ENCODE results near the gene TMEM14A. TPM values are rescaled to one million over a fixed set of nuclear protein-coding genes. Genes with fewer than 3 reads are reported as not detected.
"Not testable (repeated sequence)": the region's sequence is repeated elsewhere in the genome, so short reads cannot be mapped to it uniquely, and the experiment has no call there.

TMEM14A gene
- total RNA-seq, 1 donor from 2014 or later, result 21.2 TPM

DNA sequence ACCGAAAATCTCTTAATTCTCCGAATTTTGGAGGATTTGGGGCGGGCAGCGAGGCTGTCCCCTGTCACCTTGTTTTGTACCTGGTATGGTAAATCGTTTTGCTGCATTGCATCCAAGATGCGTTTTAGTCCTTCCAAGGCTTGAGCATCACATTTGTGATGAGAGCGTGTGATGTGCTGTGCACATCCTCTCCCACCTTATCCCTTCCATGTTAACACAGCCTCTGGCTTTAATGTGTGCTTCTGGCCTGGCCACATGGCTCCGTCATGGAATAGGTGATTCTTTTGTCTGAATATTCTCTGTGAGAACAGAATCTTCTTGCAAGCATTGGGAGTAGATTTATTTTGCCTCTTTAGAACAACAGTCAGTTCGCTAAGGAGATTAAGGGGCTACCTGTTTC, 763 bp downstream of the TMEM14A start:
- TF ChIP-seq, protein P1, sequence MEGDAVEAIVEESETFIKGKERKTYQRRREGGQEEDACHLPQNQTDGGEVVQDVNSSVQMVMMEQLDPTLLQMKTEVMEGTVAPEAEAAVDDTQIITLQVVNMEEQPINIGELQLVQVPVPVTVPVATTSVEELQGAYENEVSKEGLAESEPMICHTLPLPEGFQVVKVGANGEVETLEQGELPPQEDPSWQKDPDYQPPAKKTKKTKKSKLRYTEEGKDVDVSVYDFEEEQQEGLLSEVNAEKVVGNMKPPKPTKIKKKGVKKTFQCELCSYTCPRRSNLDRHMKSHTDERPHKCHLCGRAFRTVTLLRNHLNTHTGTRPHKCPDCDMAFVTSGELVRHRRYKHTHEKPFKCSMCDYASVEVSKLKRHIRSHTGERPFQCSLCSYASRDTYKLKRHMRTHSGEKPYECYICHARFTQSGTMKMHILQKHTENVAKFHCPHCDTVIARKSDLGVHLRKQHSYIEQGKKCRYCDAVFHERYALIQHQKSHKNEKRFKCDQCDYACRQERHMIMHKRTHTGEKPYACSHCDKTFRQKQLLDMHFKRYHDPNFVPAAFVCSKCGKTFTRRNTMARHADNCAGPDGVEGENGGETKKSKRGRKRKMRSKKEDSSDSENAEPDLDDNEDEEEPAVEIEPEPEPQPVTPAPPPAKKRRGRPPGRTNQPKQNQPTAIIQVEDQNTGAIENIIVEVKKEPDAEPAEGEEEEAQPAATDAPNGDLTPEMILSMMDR (IDR thresholded peaks at IDR 0.05; ENCODE audit: unreplicated experiment), result no peak
- H3K4me3 Mint-ChIP-seq, result peak overlapping the region; percentile 83
- no peak for DNase-seq (ENCODE audit: low spot score in 2 of 2, unreplicated experiment in 2 of 2)
- H3K4me1 Mint-ChIP-seq, result peaks cover 36% of the 10 kb centered on the region
- peaks cover 12% of the 10 kb centered on the region for H3K36me3 Mint-ChIP-seq
- no peaks in the 10 kb centered on the region for H3K9me3 Mint-ChIP-seq
- no peak overlapping the region for H3K27ac Mint-ChIP-seq
- no peaks in the 10 kb centered on the region for H3K27me3 Mint-ChIP-seq (ENCODE audit: low read depth)

DNA sequence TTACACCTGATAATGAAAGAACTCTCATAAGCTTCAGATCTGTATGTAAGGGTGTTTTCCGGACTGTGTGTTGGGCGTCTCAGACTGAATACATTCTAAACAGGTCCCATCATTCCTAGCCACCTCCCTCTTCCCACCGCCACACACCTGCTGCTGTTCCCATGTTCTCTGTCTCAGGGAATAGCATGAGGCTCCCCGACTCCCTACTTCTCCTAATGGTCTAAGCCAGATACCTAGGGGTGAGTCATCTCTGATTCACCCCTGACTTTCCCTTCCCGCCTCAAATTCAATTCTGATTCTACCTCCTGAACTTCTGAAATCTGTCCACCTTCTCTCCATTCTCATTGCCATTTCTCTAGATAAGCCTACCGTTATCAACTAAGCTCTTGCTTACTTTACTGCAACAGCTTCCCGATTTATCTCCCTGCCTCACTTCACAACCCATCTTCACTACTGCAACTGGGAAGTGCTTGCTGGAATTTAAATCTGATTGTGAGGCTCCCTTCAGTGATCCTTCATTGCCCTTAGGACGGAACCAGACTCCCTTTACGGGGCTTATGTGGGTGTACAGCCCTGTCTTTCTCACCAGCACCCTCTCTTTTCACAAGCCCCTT, 1.6 kb downstream of the TMEM14A start:
- Mint-ChIP-seq H3K9me3 (no peaks in the 10 kb centered on the region), H3K27me3 (ENCODE audit: low read depth) (no peaks in the 10 kb centered on the region), H3K4me3 (peak overlapping the region; percentile 83), H3K4me1 (peaks cover 36% of the 10 kb centered on the region), H3K27ac (no peak overlapping the region), H3K36me3 (peaks cover 16% of the 10 kb centered on the region)
- TF ChIP-seq, protein P1 (IDR thresholded peaks at IDR 0.05; ENCODE audit: unreplicated experiment), result no peak
- DNase-seq (ENCODE audit: low spot score in 2 of 2, unreplicated experiment in 2 of 2), result no peak

DNA sequence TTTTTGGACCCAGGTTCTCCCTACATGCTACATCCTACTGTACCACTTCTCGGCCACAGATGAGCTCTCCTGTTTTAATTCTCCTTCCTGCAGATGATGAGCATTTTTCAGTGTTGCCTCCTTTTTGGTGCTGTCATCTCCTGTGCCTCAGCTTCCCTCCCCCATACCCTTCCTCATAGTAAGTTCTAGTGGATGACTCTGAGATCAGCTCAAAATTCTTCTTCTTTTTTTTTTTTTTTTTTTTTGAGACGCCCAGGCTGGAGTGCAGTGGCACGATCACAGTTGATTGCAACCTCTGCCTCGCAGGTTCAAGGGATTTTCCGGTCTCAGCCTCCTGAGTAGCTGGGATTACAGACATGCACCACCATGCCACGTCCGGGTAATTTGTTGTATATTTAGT, 3.8 kb downstream of the TMEM14A start:
- H3K36me3 Mint-ChIP-seq, result peaks cover 18% of the 10 kb centered on the region

DNA sequence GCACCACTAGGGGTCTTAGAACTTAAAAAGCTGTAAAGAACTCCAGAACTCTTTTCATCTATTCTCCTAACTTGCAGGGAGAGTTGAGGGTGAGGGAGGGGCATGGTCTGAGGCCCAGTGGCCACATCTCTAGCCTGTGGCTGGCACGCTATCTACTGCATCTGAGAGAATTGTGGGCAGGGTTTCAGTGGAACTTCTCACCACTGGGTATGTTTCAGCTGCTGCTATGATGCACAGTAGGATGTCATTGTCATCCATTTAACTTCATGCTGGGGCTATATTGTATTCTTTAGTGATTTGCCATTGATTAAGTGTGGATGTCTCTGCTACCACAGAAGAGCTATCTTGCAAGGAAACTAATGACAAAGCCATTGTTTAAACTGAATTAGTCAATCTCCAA, 4.5 kb downstream of the TMEM14A start:
- H3K27me3 Mint-ChIP-seq (ENCODE audit: low read depth), result no peaks in the 10 kb centered on the region
- H3K27ac Mint-ChIP-seq, result no peak overlapping the region
- H3K9me3 Mint-ChIP-seq, result no peaks in the 10 kb centered on the region
- H3K4me1 Mint-ChIP-seq, result peaks cover 34% of the 10 kb centered on the region
- no peak for DNase-seq (ENCODE audit: low spot score in 2 of 2, unreplicated experiment in 2 of 2)
- H3K36me3 Mint-ChIP-seq, result peaks cover 18% of the 10 kb centered on the region
- H3K4me3 Mint-ChIP-seq, result no peak overlapping the region
- TF ChIP-seq, protein P1 (IDR thresholded peaks at IDR 0.05; ENCODE audit: unreplicated experiment), result no peak

More for the DNA sequence above, 3.8 kb downstream of the TMEM14A start:
- Mint-ChIP-seq H3K4me3 (no peak overlapping the region), H3K9me3 (no peaks in the 10 kb centered on the region), H3K27ac (peak overlapping the region; percentile 52), H3K4me1 (peaks cover 36% of the 10 kb centered on the region), H3K27me3 (ENCODE audit: low read depth) (no peaks in the 10 kb centered on the region)
- TF ChIP-seq, protein P1 (IDR thresholded peaks at IDR 0.05; ENCODE audit: unreplicated experiment), result no peak
- DNase-seq (ENCODE audit: low spot score in 2 of 2, unreplicated experiment in 2 of 2), result no peak

DNA sequence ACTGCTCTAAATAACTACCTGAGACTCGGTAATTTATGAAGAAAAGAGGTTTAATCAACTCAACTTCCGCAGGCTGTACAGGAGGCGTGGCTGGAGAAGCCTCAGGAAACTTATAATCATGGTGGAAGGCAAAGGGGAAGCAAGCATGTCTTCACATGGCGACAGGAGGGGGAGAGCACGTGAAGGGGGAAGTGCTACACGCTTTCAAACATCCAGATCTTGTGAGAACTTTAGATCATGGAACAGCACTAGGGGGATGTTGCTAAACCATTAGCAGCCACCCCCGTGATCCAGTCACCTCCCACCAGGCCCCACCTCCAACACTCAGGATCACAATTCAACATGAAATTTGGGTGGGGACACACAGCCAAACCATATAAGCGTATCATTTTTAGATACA, 5.7 kb downstream of the TMEM14A start:
- not testable (repeated sequence) for H3K27me3 Mint-ChIP-seq (ENCODE audit: low read depth); H3K4me3 Mint-ChIP-seq; H3K9me3 Mint-ChIP-seq; H3K27ac Mint-ChIP-seq; DNase-seq (ENCODE audit: low spot score in 2 of 2, unreplicated experiment in 2 of 2)
- Mint-ChIP-seq H3K4me1 (peaks cover 25% of the 10 kb centered on the region), H3K36me3 (peaks cover 18% of the 10 kb centered on the region)

DNA sequence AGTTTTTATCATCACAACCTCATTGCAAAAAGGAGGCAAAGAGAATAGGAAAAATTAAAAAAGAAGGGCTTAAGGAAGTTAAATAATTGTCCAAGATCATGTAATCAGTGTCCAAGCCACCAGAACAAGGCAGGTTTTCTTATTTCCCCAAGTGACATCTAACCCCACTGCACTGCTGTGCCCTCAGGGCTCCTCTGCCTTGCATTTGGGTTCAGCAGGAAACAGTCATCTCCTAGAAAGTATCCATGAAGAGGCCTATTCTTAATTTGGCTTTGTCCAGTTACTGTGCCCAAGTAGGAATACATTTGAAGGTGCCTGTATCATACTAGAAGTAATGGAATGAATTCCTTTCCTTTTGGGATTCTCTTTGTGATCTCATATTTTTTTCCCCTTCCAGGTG, 10.5 kb downstream of the TMEM14A start:
- Mint-ChIP-seq H3K36me3 (peaks cover 26% of the 10 kb centered on the region), H3K9me3 (no peaks in the 10 kb centered on the region), H3K27me3 (ENCODE audit: low read depth) (no peaks in the 10 kb centered on the region), H3K4me1 (no peaks in the 10 kb centered on the region), H3K27ac (no peak overlapping the region), H3K4me3 (no peak overlapping the region)
- TF ChIP-seq, protein P1 (IDR thresholded peaks at IDR 0.05; ENCODE audit: unreplicated experiment), result no peak
- no peak for DNase-seq (ENCODE audit: low spot score in 2 of 2, unreplicated experiment in 2 of 2)
